ENCODE results near the gene TLR9.
"Not testable (repeated sequence)": the region's sequence is repeated elsewhere in the genome, so short reads cannot be mapped to it uniquely, and the experiment has no call there.

DNA sequence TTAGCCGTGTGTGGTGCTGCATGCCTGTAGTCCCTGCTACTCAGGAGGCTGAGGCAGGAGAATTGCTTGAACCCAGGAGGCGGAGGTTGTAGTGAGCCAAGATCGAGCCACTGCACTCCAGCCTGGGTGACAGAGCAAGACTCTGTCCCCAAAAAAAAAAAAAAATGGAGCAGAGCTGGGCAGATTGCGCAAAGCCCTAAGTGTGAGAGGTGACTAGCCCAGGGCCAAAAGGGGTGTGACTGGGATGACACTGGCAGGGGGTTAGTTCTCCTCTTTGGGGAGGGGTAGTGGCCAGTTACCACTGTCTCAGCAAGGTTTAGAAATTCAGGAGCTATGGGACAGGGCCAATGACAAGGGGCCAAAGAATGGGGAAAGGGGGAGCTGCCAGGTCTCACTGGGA, 47.3 kb downstream of the TLR9 start:
- TF ChIP-seq, protein P1, sequence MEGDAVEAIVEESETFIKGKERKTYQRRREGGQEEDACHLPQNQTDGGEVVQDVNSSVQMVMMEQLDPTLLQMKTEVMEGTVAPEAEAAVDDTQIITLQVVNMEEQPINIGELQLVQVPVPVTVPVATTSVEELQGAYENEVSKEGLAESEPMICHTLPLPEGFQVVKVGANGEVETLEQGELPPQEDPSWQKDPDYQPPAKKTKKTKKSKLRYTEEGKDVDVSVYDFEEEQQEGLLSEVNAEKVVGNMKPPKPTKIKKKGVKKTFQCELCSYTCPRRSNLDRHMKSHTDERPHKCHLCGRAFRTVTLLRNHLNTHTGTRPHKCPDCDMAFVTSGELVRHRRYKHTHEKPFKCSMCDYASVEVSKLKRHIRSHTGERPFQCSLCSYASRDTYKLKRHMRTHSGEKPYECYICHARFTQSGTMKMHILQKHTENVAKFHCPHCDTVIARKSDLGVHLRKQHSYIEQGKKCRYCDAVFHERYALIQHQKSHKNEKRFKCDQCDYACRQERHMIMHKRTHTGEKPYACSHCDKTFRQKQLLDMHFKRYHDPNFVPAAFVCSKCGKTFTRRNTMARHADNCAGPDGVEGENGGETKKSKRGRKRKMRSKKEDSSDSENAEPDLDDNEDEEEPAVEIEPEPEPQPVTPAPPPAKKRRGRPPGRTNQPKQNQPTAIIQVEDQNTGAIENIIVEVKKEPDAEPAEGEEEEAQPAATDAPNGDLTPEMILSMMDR (IDR thresholded peaks at IDR 0.05): not testable (repeated sequence)
- not testable (repeated sequence) for TF ChIP-seq POLR2A (IDR thresholded peaks at IDR 0.05)
